Measurements from ENCODE around the gene SLC22A24.
"Not testable (repeated sequence)": the region's sequence is repeated elsewhere in the genome, so short reads cannot be mapped to it uniquely, and the experiment has no call there.

The SLC22A24 gene

GRCh38 chr11:63144121-63144520, at the start of gene SLC22A24:
SLC22A24 (minus strand) TSS chr11:63144221; CDS start chr11:63143779, 442 bp downstream.
- no peak within 1 kb of the TSS for H3K4me3 ChIP-seq (ENCODE audit: low read depth, low read length)

GRCh38 chr11:63180536-63180935, 36.5 kb upstream of the SLC22A24 start:
- H3K4me3 ChIP-seq (ENCODE audit: low read depth, low read length) = no peak overlapping the region

GRCh38 chr11:63179432-63180041, 35.5 kb upstream of the SLC22A24 start:
- no peak overlapping the region for H3K4me3 ChIP-seq (ENCODE audit: low read depth, low read length)

GRCh38 chr11:63177872-63178271, 33.9 kb upstream of the SLC22A24 start:
- no peak overlapping the region for H3K4me3 ChIP-seq (ENCODE audit: low read depth, low read length)

GRCh38 chr11:63165706-63166310, 21.8 kb upstream of the SLC22A24 start:
- H3K4me3 ChIP-seq (ENCODE audit: low read depth, low read length) = no peak overlapping the region

- H3K4me3 ChIP-seq (ENCODE audit: low read depth, low read length) = no peak overlapping the region
These were observed 11.8 kb upstream of the SLC22A24 start for GRCh38 chr11:63155794-63156193.

GRCh38 chr11:63146581-63146980, 2.6 kb upstream of the SLC22A24 start:
- H3K4me3 ChIP-seq (ENCODE audit: low read depth, low read length) = no peak overlapping the region

- H3K4me3 ChIP-seq (ENCODE audit: low read depth, low read length) = no peak overlapping the region
These were observed 1.6 kb downstream of the SLC22A24 start for GRCh38 chr11:63142459-63142858.

GRCh38 chr11:63132985-63133775, 10.8 kb downstream of the SLC22A24 start:
- H3K4me3 ChIP-seq (ENCODE audit: low read depth, low read length) = no peak overlapping the region

- no peak overlapping the region for H3K4me3 ChIP-seq (ENCODE audit: low read depth, low read length)
These were observed 44.5 kb downstream of the SLC22A24 start for GRCh38 chr11:63099555-63099954.

- H3K4me3 ChIP-seq (ENCODE audit: low read depth, low read length) = no peak overlapping the region
These were observed 63.3 kb downstream of the SLC22A24 start for GRCh38 chr11:63080682-63081081.

- H3K4me3 ChIP-seq (ENCODE audit: low read depth, low read length) = not testable (repeated sequence)
These were observed 97.8 kb downstream of the SLC22A24 start for GRCh38 chr11:63046203-63046602.

GRCh38 chr11:63042596-63042995, 101.4 kb downstream of the SLC22A24 start:
- no peak overlapping the region for H3K4me3 ChIP-seq (ENCODE audit: low read depth, low read length)

- H3K4me3 ChIP-seq (ENCODE audit: low read depth, low read length) = no peak overlapping the region
These were observed 111.6 kb downstream of the SLC22A24 start for GRCh38 chr11:63032457-63032856.

Data from iPS-11a (cell line).